Muscle of arm (tissue), 14 donors: ENCODE data around the gene UBE2J1. TPM values are rescaled to one million over a fixed set of nuclear protein-coding genes. Genes with fewer than 3 reads are reported as not detected.
A peak's percentile ranks its signal among the peaks of the same experiment; 100 is the strongest.
"Not testable (repeated sequence)": the region's sequence is repeated elsewhere in the genome, so short reads cannot be mapped to it uniquely, and the experiment has no call there.

Source experiments
- DNase-seq: peaks from one replicate; pipeline ENCODE4 v3.0.0-alpha.2; 2013
- long read RNA-seq, 11 donors: transcript quantifications; one replicate each; lab custom pipeline, GENCODE V29; 2026
- polyA plus RNA-seq, 12 donors: library from polyadenylated mRNA; unstranded; fragments of 120-200 nt; gene quantifications; one replicate each; pipeline ENCODE4 v1.2.1, GENCODE V29; 2013; ENCODE audit not compliant: insufficient read length in 12 of 12

UBE2J1 gene, protein sequence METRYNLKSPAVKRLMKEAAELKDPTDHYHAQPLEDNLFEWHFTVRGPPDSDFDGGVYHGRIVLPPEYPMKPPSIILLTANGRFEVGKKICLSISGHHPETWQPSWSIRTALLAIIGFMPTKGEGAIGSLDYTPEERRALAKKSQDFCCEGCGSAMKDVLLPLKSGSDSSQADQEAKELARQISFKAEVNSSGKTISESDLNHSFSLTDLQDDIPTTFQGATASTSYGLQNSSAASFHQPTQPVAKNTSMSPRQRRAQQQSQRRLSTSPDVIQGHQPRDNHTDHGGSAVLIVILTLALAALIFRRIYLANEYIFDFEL
- polyA plus RNA-seq: 10 to 100 TPM in 11 of 12 donors, not detected in 1; 36.8 to 50.7 (median 45.2) TPM
- long read RNA-seq, donor 1, full-length matches to known transcripts: 21 of 27 reads
- long read RNA-seq, donor 1, partial matches to known transcripts: 6 of 27 reads
- long read RNA-seq, donor 1, other reads (novel, unspliced or antisense): 0 of 27 reads
- long read RNA-seq, donor 2, full-length matches to known transcripts: 22 of 22 reads
- long read RNA-seq, donor 2, partial matches to known transcripts: 0 of 22 reads
- long read RNA-seq, donor 2, other reads (novel, unspliced or antisense): 0 of 22 reads
- long read RNA-seq, donor 3, full-length matches to known transcripts: 11 of 11 reads
- long read RNA-seq, donor 3, partial matches to known transcripts: 0 of 11 reads
- long read RNA-seq, donor 3, other reads (novel, unspliced or antisense): 0 of 11 reads
- long read RNA-seq, donor 4, full-length matches to known transcripts: 9 of 9 reads
- long read RNA-seq, donor 4, partial matches to known transcripts: 0 of 9 reads
- long read RNA-seq, donor 4, other reads (novel, unspliced or antisense): 0 of 9 reads
- long read RNA-seq, donor 5, full-length matches to known transcripts: 26 of 26 reads
- long read RNA-seq, donor 5, partial matches to known transcripts: 0 of 26 reads
- long read RNA-seq, donor 5, other reads (novel, unspliced or antisense): 0 of 26 reads
- long read RNA-seq, donor 6, full-length matches to known transcripts: 9 of 9 reads
- long read RNA-seq, donor 6, partial matches to known transcripts: 0 of 9 reads
- long read RNA-seq, donor 6, other reads (novel, unspliced or antisense): 0 of 9 reads
- long read RNA-seq, donor 7, full-length matches to known transcripts: 13 of 13 reads
- long read RNA-seq, donor 7, partial matches to known transcripts: 0 of 13 reads
- long read RNA-seq, donor 7, other reads (novel, unspliced or antisense): 0 of 13 reads
- long read RNA-seq, donor 8, full-length matches to known transcripts: 23 of 23 reads
- long read RNA-seq, donor 8, partial matches to known transcripts: 0 of 23 reads
- long read RNA-seq, donor 8, other reads (novel, unspliced or antisense): 0 of 23 reads
- long read RNA-seq, donor 9, full-length matches to known transcripts: 15 of 15 reads
- long read RNA-seq, donor 9, partial matches to known transcripts: 0 of 15 reads
- long read RNA-seq, donor 9, other reads (novel, unspliced or antisense): 0 of 15 reads
- long read RNA-seq, donor 10, full-length matches to known transcripts: 21 of 21 reads
- long read RNA-seq, donor 10, partial matches to known transcripts: 0 of 21 reads
- long read RNA-seq, donor 10, other reads (novel, unspliced or antisense): 0 of 21 reads
- long read RNA-seq, donor 11, full-length matches to known transcripts: 21 of 21 reads
- long read RNA-seq, donor 11, partial matches to known transcripts: 0 of 21 reads
- long read RNA-seq, donor 11, other reads (novel, unspliced or antisense): 0 of 21 reads

DNA sequence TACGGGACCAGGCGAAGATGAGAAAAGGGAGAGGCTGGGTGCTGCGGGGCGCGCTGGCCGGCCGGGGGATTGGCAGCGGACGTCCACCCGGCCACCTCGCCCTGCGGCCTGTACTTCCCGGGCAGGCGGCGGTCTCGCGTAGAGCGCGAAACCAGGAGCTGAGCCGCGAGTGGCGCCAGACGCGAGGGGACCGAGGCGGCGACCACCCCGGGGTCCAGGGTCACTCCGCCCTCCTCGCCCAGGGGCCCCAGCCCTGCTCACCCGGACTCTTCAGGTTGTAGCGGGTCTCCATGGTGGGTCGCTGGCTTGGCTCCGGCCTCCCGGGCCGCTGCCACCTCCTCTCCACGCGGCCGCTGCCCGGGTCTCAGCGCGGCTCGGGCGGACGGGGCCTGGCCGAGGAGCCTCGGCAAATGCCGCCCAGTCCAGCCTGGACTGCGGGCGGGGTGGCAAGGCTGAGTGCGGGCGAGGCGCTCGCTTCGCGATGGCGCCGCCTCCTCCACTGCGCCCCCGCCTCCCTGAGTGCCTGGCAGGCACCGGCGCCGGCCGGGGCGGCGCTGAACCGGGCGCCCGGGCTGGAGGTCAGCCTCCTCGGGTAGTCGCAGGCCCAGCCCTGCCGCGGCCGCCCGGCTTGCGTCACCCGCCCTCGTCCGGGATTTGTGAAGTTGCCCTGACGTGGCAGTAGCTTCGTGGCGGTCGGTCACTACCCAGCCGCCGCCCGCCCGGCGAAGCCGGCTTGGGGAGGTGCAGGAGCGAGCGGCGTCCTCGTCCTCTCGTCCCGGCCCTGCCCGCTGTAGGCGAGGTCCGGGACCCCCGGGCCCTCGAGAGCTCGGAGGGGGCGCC, at the start of gene UBE2J1:
Gene UBE2J1 (minus strand): TSS at position 445 of the 840 bp plus-strand sequence. CDS start 153 bp downstream, at position 292.
- DNase-seq: peak; percentile 90

DNA sequence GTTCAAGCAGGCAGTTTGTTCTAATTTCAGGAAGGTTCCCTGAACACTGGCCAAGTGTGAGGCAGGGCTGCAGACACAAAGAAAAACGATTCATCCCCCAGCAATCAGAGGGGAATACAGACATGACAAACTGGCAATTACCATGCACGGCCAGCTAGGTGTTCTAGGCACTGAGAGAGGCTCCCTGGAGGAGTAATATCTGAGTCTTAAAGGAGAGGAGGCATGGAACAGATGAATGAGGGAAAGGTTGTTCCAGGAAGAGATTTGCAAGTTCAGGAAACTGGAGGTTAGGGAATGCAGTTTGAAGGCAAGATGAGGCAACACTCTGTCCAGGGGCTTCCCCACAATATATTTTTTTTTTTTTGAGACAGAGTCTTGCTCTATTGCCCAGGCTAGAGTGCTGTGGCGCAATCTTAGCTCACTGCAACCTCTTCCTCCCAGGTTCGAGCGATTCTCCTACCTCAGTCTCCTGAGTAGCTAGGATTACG, 48.4 kb upstream of the UBE2J1 start:
- no peak for DNase-seq

DNA sequence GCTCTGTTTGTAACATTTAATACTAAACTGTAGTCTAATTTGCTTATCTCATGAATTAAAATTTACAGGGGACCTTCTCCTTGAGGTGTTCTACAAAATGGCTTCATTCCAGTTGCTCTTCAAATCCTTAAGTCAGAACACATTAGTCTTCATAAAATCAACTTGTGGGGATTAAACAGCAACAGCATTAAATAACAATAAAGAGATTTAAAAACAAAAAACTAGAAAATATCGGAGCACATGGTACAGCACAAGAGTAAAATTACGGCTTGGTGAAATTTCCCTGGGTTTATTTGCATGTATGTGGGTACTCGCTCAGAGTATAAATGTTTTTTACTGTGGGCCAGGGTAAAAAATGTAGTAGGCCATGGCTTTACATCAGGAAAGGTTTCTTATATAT, 47.5 kb upstream of the UBE2J1 start:
- DNase-seq: no peak

DNA sequence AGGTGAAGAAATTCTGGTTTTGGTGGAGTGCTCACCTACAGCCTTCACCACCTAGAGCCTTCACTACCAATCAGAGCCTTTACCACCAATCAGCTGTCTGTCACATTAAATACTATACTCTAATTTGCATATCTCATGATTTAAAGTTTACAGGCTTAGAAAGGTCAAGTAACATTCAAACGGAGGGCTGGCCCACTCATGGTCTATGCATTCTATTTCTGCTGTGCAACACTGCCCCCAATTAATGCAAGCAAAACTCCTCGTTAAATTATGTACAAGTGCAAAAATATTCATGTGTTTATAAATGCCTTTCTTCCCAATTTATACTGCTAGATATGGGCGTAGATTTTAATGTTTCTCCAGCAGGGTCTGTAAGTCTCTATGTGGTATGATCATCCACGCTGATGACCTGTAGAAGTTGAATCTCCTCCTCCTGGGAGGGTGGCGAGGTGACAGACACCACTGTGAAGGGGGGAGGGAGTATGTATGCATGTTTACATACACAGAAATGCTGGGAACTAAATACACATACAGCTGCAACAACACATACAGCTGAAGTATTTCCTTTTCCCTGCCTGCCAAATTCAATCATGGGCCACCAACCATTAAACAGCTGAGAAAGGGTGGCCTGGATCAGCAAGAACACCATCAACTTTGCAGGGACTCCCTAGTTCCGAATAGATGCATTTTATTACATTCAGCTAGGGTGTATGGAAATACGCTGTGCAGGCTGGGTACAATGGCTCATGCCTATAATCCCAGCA, 46.4 kb upstream of the UBE2J1 start:
- no peak for DNase-seq

DNA sequence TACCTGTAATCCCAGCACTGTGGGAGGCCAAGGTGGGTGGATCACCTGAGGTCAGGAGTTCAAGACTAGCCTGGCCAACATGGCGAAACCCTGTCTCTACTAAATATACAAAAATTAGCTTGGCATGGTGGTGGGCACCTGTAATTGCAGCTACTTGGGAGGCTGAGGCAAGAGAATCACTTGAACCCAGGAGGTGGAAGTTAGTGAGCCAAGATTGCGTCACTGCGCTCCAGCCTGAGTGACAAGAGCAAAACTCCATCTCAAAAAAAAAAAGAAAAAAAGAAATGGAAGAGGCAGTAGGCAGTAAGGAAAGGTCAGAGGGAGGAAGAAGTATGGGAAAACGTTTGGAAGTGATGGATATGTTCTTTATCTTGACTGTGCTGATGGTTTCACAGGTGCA, 45.4 kb upstream of the UBE2J1 start:
- not testable (repeated sequence) for DNase-seq

DNA sequence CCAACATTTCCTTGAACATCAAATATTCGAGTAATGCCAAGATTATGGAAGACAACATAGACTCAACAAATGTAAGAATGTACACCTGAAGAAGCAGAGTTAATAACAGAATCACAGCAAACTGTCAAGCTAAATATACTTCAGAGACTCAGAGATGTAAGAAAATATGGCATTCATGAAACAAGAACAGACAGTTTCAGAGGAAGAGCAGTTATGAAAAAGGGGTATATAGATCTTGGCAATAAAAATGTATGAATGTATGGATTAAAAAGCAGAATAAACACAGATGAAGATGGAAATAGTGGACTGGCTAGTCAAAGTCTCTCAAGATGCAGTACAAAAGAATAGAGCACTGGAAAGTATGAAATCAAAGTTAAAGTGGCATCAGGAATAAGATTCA, 41.1 kb upstream of the UBE2J1 start:
- DNase-seq: no peak

DNA sequence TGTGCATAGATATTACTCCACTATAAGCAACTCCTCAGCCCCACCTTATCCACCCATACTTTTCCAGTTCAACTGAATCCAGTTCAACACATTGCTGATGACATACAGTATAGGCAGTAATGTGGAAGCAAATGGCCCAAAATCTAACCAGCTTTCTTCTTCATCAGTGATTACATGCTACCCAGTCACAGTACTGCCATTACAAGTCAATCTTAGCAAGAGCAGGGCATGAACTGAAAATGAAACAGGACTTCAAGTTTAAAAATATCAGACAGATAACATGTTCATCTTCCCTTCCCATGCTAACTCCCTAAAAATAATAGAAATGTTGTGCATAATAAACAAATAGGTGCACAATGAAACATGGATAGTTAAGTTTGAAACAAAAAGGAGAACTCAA, 40.3 kb upstream of the UBE2J1 start:
- no peak for DNase-seq

DNA sequence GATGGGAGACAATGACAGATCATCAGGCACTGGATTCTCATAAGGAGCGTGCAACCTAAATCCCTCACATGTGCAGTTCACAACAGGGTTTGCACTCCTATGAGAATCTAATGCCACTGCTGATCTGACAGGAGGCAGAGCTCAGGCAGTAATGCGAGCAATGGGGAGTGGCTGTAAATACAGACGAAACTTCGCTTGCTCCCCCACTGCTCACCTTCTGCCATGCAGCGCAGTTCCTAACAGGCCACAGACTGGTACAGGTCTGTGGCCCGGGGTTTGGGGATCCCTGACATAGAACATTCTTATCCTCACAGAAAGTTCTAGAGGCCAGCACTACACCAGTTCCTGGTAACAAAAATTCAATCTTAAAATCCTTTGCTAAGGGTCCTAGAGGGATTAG, 36.3 kb upstream of the UBE2J1 start:
- no peak for DNase-seq

DNA sequence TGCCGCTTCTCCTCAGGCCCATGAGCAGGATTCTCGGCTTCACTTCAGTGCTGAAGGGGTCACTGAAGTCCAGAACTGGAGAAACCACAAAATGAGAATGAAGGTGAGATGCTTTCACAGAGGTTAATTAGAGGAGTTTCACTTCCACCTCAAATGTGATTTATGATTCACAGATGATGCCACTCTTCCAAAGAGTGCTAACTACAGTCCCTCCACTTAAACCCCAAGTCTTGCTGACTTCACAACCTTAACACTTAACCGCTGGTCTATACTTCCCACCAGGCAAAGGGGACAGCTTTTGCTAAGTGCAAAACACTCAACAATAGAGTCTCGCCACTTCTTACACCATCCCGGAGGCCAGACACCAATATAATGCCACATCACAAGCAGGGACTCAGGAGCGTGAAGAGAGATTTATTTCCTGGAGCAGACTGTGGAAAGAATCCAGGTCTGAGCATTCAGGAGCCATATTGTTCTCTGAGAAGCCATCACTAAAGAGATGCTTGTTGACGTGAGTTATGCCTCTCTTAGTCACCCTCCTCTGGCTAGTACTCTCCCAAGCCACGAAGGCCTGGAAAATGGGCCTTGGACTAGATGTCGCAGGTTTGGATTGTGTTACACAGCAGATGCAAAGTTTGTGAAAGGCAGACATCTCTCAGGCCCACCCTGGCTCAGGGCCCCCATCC, 35.1 kb upstream of the UBE2J1 start:
- no peak for DNase-seq

DNA sequence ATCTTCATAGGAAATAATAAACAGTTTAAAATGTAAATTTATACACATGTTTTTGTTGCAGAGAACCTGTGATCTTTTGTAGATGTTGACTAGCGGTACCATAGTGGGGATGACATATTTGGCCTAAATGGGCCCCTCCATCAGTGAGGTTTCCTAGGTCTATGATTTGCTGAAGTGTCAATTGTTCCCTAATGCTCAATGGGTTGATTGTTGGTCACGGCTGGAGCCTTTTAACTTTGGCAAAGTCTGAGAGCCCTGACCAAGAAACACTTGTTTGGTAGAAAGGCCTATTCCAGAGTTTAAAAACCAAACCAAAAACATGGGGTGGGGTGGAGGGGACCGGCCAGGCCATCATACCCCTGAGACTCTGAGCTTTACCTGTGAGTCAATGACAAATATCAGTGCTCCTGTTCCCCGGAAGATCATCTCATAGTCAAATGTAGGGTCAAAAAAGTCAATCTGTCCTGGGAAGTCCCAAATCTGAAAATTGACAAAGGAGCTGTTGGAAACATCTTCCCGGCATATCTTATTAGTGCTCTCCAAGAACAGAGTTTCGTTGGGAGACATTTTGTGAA, 34.5 kb upstream of the UBE2J1 start:
- DNase-seq: no peak

DNA sequence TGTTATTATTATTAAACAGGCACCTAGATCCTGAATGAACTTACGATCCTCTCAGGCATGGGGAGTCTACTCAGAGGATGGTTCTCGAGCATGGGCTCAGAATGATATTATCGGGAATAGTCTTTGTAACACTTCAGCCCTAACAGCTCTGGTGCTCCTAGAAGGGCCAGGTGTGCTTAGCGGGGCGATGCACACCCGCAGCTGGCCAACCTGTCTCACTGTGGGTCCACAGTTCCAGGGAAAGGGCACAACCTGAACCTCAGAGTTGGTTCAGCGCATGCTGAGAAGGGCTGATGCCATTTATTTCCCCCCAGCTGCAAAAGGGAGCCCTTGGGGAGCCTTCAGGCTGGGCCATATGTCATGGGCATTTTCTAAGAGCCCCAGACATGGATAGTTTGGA, 33.3 kb upstream of the UBE2J1 start:
- DNase-seq: no peak

DNA sequence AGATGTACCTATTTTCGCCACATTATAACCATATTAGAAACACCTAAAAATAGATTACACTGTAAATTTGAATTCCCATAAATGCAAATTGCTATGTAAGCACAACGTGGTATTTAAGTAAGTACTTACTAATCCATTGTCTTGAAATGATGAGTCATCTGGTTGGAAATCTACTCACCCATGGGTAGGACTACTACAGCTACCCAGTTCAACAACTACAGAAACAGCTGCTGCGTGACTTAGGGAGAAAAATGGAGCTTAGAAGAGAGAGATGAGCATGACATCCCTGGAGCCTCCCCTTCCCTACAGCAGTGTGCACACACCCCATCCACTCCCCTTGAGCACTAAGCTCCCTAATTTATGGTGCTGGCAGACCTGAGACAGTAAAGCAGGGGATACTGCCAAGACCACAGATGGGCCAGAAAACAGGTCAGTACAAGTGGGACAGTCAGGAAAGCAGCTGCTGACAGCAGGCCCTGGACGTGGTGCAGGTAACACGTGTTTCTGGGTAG, 32.7 kb upstream of the UBE2J1 start:
- no peak for DNase-seq

DNA sequence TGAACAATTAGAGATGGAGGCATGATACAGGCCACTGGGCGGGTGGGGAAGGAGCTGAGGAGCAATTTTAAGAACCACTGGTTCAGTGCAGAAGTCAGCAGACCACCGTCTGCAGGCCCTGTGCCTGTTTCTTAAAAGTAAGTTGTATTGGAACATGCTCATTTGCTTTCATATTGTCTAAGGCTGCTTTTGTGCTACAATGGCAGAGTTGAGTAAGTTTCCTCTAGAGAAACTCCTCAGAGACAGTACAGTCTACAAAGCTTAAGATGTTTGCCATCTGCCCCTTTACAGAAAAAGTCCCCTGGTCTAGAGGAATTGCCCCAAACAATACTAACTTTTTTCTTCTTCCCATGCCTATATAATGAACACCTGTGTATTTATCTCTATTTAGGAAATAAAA, 28.5 kb upstream of the UBE2J1 start:
- DNase-seq: no peak

DNA sequence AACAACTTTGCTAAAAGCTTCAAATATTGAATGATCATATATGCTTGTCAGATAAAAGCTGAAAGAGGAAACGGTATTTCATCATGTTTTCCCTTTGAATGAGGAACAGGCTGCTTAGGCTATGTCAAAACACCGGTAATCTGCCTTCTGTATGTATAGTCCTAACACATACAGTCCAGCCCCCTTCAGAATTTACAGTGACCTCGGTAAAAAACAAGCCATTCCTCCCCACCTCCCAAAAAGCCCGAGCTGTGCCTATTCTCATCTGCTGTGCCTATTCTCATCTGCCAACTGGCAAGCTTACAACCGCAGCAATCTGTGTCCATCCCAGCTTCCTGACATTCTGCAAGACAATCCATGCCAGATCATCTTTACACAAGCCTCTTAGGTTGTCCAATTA, 26.8 kb upstream of the UBE2J1 start:
- no peak for DNase-seq

DNA sequence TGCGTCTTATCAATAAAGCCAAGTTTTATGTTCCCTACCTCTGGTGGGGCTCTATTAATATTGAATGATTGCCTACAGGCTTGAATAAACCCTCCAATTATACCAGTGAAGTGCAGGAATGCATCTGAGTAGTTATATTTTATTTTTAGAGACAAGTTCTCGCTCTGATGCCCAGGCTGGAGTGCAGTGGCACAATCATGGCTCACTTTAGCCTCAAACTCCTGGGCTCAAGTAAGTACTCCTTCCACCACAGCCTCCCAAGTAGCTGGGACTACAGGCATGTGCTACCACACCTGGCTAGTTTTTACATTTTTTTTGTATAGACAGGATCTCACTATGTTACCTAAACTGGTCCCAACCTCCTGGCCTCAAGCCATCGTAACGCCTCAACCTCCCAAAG, 26.1 kb upstream of the UBE2J1 start:
- no peak for DNase-seq

DNA sequence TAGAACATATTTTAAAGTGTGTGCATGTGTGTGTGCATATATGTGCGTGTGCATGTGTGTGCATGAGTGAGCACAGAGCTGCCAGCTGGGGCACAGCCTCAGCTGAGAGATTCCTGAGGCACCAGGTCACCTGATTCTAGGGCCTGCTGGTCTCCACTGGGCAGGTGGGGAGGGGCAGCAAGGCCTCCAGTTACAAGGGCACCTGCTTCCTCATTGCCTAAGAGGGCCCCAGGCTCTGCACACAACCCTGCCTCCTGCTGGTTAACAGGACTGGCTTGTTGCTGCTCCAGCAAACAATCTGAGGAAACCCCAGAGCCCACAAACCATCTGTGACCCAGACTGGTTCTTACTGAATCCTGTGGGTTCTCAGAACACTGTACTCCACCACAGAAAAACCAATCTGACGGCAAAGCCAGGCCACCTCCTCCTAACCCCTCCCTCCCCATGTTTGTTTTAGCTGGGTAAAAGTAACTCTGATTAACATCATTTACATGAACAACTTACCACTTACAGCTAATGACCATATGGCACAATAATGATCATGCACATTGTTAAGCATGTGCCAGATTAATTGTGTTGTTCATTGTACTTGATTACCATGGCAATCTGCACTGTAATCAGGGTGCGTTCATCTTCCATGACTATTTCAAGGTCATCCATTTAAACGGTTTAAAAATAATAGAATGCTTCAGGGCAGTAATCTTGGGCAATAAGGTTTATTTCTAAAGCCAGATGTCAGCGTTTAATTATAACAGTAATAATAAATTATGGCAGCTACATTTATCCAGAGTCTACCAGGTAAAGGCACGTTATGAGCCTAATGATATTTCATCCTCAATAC, 23.1 kb upstream of the UBE2J1 start:
- DNase-seq: no peak

DNA sequence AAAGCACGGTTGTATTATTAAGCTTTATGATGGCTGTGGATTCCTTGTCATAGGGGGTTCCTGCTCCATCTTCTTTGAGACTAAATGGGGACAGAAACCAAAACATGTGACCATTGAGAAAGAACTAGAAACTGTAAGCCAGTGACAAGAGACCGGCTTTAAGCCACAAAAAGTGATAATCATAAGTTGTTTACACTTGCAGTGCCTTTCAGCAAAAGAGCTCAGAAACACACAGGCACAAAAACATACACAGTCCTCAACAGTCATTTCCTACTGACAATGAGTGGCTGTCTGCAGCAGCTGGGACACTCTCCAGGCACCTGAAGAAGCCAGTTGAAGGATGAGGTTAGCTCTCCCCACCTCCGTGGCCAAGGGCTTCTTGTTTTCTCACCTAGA, 20.0 kb upstream of the UBE2J1 start:
- DNase-seq: no peak
